ENCODE measurements around the gene C1QTNF5.

Gene C1QTNF5

GRCh38 chr11:119336744-119337469 lies 3.8 kb downstream of the C1QTNF5 start:
- no peak for DNase-seq

DNA sequence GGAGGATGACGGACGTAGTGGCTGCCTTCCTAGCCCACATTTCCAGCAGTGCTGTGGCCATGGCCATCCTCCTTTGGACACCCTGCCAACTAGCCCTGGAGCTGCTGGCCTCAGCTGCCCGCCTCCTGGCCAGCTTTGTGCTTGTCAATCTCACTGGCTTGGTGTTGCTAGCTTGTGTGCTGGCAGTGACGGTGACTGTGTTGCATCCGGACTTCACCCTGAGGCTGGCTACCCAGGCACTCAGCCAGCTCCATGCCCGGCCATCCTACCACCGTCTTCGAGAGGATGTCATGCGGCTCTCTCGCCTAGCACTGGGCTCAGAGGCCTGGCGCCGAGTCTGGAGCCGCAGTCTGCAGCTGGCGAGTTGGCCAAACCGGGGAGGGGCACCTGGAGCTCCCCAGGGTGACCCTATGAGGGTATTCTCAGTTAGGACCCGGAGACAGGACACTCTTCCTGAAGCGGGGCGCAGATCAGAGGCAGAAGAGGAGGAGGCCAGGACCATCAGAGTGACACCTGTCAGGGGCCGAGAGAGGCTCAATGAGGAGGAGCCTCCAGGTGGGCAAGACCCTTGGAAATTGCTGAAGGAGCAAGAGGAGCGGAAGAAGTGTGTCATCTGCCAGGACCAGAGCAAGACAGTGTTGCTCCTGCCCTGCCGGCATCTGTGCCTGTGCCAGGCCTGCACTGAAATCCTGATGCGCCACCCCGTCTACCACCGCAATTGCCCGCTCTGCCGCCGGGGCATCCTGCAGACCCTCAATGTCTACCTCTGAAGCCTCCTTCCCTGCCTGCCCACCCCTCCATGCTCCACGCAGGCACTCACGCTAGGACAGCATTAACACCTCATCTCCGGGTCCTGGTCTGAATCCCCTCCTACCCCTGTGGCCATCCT lies 4.8 kb downstream of the C1QTNF5 start:
- DNase-seq, result no peak

DNA sequence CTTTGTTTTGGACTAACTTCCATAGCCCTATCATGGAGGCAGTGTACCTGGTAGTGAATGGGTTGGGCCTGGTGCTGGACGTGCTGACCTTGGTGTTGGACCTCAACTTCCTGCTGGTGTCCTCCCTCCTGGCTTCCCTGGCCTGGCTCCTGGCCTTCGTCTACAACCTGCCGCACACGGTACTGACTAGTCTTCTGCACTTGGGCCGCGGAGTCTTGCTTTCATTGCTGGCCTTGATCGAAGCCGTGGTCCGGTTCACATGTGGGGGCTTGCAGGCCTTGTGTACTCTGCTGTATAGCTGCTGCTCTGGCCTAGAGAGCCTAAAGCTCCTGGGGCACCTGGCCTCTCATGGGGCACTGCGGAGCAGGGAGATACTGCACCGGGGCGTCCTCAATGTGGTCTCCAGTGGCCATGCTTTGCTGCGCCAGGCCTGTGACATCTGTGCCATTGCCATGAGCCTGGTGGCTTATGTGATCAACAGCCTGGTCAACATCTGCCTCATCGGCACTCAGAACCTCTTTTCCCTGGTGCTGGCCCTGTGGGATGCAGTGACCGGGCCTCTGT lies 5.5 kb downstream of the C1QTNF5 start:
- no peak for DNase-seq

GRCh38 chr11:119334174-119334930 lies 6.3 kb downstream of the C1QTNF5 start, which contains the start of gene RNF26:
Gene RNF26 (plus strand): TSS chr11:119334527. CDS start chr11:119335123, 596 bp downstream.
- DNase-seq, result peak; percentile 98

DNA sequence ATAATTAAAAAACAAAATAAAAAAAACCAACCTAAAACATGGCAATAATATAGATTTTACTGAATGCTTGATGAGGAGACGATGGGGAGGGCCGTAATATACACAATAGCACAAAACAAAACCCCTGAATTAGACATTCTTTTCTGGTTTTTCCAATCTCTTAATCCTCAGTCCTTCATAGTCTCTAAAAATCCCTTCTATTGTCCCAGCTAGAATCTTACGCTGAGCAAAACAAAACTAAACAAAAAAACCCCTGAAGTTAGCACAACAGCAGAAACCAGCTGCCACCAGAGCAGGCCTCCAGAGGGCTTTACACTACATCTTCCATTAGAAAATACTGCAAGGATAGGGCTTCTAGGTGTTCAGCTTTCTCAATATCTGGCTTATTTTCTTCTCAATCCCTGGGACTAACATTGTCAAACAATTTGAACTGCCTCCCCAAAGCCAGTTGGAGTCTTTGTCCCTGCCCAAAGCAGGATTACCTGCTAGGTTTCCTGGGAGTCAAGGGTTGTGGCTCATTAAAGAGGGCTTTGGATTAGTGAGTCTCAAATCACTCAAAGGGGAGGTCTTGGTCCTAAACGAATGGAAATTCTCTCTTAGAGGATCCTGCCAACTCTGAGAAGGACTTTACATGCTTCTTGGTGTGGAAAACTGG lies 8.4 kb downstream of the C1QTNF5 start:
- no peak for DNase-seq

GRCh38 chr11:119330237-119330636 lies 10.4 kb downstream of the C1QTNF5 start:
- no peak for DNase-seq

- DNase-seq, result no peak
Observed at GRCh38 chr11:119329320-119329719, 11.4 kb downstream of the C1QTNF5 start.

DNA sequence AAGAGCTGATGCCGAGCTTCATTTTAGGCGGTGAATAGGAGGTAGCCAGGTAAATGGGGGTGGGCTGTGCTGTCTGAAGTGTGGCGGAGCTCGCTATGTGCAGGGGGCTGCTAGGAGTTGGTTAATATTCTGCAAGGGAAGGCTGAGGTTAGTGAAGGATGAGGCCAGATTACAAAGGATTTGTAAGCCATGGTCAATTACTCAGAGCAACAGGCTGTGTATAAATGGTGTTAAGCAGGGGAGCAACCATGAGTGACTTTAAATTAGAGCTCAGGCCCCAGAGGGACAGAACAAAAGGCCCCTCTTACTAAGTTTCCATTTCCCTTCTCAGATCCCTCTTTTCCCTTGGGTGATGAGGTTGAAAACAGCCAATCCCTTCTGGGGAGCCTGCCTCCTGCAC lies 16.5 kb downstream of the C1QTNF5 start:
- DNase-seq, result no peak

DNA sequence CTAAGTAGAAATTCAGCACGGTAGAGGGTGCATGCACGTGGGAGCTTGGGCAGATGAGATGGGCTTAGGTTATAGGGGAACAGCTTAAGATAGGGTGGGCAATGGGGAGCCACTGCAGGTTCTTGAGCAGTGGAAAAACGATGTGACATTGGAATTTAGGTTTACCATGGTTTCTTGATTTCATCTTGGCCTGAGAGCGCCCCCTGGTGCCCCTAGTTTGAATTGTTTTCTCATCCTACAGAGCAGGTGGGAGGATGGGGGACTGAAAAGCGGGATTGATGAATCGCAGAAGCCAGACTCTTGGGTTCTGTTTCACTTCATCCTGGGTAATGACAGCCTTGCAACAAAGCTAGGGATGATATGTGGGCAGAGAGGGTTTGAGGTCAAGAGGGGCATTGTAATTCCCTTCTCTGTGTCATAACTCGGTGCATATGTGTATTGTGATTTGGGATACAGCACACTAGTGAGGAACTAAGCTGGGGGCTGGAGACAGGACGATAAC lies 17.1 kb downstream of the C1QTNF5 start:
- DNase-seq, result peak; percentile 81

- no peak for DNase-seq
Observed at GRCh38 chr11:119322921-119323531, 17.7 kb downstream of the C1QTNF5 start.

GRCh38 chr11:119322360-119322739 lies 18.3 kb downstream of the C1QTNF5 start:
- DNase-seq, result peak; percentile 61

DNA sequence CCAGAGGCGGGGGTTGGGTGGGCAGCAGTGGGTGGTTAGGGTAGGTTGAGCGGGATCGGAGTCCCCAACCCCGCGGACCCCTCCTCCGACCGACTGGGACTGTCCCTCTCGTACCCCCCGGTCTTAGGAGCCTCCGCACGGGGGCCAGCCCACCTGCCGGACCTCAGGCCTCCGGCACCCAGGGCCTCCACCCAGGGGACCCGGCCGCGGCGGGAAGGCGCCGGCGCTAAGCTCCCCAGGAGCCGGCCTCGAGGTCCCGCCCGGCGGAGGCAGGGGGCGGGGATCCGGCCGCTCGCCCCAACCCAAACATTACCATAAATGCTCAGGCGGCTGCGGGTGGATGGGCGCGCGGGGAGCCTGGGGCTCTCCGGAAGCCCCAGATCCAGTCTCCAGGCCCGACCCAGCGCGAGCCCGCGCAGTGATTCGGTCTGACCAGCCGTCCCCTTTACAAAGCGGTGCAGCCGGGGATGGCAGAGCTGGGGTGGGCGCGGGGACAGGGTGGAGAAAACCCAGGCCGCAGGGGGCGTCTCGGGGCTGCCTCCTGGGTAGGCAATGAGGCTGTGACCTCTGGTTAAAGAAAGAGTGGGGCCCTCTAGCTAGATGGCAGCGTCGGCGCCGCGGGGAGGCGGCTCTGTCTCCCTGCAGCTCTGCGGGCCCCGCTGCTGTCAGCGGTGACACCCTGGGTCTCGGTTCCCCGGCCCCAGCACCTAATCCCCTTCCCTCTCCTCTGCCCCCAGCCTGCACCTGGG lies 19.7 kb downstream of the C1QTNF5 start:
- DNase-seq, result peak; percentile 79

GRCh38 chr11:119320240-119320775 lies 20.4 kb downstream of the C1QTNF5 start:
- peak; percentile 47 for DNase-seq

DNA sequence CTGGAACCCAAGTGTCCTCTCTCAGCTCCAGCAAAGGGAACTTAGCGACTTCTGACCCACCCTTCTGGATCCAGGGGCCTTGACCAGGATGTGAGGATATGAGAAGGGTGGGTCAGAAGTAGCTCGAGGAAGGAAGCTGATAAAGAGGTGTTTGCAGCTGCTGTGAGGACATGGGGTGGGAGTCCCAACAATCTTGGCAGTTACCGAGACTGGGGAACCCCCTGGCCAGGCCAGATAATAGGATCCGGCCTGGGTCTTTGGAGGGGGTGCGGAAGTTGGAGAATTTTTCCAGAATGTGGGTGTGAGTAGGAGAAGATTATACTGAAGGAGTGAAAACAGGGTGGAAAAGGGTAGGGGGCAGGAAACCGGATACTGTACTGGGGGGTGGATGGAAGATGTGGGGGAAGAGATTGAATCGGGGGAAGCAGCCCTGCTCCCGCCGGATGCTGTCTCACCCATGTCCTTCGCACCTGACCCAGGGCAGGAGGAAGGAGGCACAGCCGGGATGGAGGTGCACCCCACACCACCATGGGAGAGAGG lies 20.9 kb downstream of the C1QTNF5 start:
- DNase-seq, result no peak

- DNase-seq, result peak; percentile 42
Observed at GRCh38 chr11:119319136-119319699, 21.5 kb downstream of the C1QTNF5 start.

GRCh38 chr11:119318240-119319135 lies 22.2 kb downstream of the C1QTNF5 start:
- peak; percentile 48 for DNase-seq

GRCh38 chr11:119317592-119318239 lies 23.0 kb downstream of the C1QTNF5 start:
- DNase-seq, result no peak
